ENCODE data around the gene IQCK.

DNA sequence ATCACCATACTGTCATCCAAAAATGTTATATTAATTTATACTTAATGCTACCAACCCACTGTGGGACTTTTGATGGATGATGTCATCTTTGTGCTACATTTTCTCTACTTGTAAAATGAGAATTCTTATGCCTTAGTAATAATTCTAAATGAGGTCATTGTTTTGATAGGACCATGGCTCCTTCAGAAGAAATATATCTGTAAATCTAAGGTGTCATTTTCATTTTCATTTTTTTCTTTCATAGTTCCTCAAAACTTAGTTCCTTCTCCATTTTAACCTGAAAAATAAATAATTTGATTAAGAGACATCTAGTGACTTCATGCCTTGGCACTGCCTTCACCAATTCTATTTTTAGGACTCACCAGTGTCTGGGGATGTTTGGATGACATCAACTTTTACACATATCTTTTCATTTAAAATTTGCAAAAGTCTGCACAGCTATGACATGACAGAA is 117.9 kb downstream of the IQCK start:
- TF ChIP-seq, protein P1, sequence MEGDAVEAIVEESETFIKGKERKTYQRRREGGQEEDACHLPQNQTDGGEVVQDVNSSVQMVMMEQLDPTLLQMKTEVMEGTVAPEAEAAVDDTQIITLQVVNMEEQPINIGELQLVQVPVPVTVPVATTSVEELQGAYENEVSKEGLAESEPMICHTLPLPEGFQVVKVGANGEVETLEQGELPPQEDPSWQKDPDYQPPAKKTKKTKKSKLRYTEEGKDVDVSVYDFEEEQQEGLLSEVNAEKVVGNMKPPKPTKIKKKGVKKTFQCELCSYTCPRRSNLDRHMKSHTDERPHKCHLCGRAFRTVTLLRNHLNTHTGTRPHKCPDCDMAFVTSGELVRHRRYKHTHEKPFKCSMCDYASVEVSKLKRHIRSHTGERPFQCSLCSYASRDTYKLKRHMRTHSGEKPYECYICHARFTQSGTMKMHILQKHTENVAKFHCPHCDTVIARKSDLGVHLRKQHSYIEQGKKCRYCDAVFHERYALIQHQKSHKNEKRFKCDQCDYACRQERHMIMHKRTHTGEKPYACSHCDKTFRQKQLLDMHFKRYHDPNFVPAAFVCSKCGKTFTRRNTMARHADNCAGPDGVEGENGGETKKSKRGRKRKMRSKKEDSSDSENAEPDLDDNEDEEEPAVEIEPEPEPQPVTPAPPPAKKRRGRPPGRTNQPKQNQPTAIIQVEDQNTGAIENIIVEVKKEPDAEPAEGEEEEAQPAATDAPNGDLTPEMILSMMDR (IDR thresholded peaks at IDR 0.05 in 8 of 11, conservative IDR thresholded peaks at IDR 0.05 in 3 of 11) = no peak
- no peak for TF ChIP-seq POLR2AphosphoS5 (IDR thresholded peaks at IDR 0.05)
